Osteocyte (in vitro differentiated cells): Measurements from ENCODE around the gene BLM. TPM values are rescaled to one million over a fixed set of nuclear protein-coding genes. Genes with fewer than 3 reads are reported as not detected.

Experiments used
- DNase-seq: peaks from one replicate; pipeline ENCODE4 v3.0.0; 2021; ENCODE audit warnings: mixed read lengths; ENCODE audit not compliant: unreplicated experiment; ENCODE audit errors: extremely low spot score
- H3K27ac Mint-ChIP-seq: one replicate; pipeline ENCODE4 v1.8.0; 2021; ENCODE audit warnings: mild to moderate bottlenecking, mixed read lengths; ENCODE audit not compliant: unreplicated experiment
- H3K27me3 Mint-ChIP-seq: one replicate; pipeline ENCODE4 v1.8.0; 2021; ENCODE audit warnings: mixed read lengths; ENCODE audit not compliant: unreplicated experiment
- H3K36me3 Mint-ChIP-seq: one replicate; pipeline ENCODE4 v1.8.0; 2021; ENCODE audit warnings: mixed read lengths; ENCODE audit not compliant: unreplicated experiment
- H3K4me1 Mint-ChIP-seq: one replicate; pipeline ENCODE4 v1.8.0; 2021; ENCODE audit warnings: mixed read lengths; ENCODE audit not compliant: unreplicated experiment
- H3K4me3 Mint-ChIP-seq: one replicate; pipeline ENCODE4 v1.8.0; 2021; ENCODE audit warnings: mild to moderate bottlenecking, moderate library complexity, mixed read lengths; ENCODE audit not compliant: unreplicated experiment
- H3K9me3 Mint-ChIP-seq: one replicate; pipeline ENCODE4 v1.8.0; 2021; ENCODE audit warnings: mixed read lengths; ENCODE audit not compliant: unreplicated experiment
- total RNA-seq: library from RNA; stranded (reverse); gene quantifications from 2 replicates; pipeline ENCODE4 v1.2.1, GENCODE V29; 2021
- TF ChIP-seq, protein P1 (sequence below): fragments of 200-600 bp; sonication (generic); IDR thresholded peaks from 2 replicates; pipeline ENCODE4 v1.5.0; 2021; ENCODE audit warnings: antibody characterized with exemption, mild to moderate bottlenecking, moderate library complexity

Gene BLM
- total RNA-seq, 1 donor from 2014 or later, result 2.7 TPM

DNA sequence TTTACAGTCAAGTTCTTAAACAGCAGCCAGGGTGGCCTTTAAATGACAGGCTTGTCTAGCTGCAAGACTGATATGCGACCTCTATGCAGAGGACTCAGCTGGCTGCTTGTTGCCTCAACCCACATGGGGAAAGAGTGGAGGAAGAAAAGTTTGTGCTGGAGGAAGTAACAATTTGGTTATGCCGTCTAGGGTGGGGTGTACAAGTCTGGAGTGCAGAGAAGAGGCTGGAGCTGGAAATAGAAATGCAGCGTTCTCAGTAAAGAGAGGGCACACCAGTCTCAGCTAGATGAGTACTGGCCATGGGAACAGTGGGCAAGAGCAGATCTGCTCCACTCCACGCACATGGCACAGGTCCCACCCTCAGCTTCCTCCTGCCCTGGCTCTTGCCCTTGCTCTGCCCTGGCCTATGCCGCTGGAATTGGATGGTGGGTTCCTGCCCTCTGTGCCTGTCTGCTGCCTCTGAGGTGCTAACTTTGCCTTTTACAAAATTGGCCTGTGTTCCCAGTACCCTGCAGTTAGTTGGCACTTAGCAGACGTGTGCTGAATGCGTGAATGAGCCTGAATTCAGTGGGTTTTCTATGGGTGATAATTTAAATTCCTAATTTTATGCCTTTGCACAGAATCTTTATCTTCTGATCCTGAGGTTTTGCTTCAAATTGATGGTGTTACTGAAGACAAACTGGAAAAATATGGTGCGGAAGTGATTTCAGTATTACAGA, 91.5 kb downstream of the BLM start:
- peaks cover 13% of the 10 kb centered on the region for H3K4me1 Mint-ChIP-seq
- TF ChIP-seq, protein P1, sequence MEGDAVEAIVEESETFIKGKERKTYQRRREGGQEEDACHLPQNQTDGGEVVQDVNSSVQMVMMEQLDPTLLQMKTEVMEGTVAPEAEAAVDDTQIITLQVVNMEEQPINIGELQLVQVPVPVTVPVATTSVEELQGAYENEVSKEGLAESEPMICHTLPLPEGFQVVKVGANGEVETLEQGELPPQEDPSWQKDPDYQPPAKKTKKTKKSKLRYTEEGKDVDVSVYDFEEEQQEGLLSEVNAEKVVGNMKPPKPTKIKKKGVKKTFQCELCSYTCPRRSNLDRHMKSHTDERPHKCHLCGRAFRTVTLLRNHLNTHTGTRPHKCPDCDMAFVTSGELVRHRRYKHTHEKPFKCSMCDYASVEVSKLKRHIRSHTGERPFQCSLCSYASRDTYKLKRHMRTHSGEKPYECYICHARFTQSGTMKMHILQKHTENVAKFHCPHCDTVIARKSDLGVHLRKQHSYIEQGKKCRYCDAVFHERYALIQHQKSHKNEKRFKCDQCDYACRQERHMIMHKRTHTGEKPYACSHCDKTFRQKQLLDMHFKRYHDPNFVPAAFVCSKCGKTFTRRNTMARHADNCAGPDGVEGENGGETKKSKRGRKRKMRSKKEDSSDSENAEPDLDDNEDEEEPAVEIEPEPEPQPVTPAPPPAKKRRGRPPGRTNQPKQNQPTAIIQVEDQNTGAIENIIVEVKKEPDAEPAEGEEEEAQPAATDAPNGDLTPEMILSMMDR, result no peak
- no peaks in the 10 kb centered on the region for H3K9me3 Mint-ChIP-seq
- no peak for DNase-seq
- peaks cover 8% of the 10 kb centered on the region for H3K36me3 Mint-ChIP-seq
- H3K27ac Mint-ChIP-seq, result no peak overlapping the region
- no peak overlapping the region for H3K4me3 Mint-ChIP-seq
- no peaks in the 10 kb centered on the region for H3K27me3 Mint-ChIP-seq

DNA sequence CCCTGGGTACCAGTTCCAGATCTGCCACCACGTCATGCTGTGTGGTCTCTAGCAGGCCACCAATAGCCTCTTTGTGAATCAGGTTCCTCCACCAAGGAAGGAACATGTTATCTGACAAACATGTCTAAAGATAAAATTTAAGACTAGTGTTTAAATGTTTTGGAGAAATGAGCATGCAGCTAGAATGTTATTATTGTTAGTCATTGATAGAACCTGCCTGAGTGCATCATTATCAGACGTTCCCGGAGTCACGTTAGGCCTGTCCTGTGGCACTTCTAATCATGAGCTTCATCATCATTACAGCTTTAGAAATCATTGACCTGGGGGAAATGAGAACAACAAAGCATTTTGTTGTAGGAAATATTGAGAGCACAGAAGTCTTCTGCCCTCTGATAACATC, 92.4 kb downstream of the BLM start:
- Mint-ChIP-seq H3K27me3 (no peaks in the 10 kb centered on the region), H3K4me3 (no peak overlapping the region), H3K4me1 (peaks cover 20% of the 10 kb centered on the region), H3K9me3 (no peaks in the 10 kb centered on the region), H3K27ac (no peak overlapping the region), H3K36me3 (peaks cover 8% of the 10 kb centered on the region)
- TF ChIP-seq, protein P1, result no peak
- DNase-seq, result no peak

DNA sequence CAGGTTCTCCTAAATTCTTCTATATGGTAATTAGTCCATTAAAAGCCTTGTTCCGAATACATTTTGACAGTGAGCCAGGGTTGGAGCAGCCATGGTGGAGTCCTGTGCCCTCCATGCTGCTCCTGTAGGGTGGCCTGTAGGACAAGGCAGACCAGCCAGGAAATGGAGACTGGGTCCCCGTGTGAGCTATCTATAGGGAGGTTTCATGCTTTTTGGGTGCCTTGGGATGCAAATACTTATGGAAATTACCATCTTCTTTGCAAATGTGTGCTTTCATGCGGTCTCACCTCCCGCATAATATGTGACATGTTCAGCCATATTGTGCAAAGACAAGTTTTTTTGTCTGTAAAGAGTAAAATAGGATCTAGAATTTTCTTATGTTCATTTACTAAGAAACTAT, 93.2 kb downstream of the BLM start:
- peak; percentile 60 for DNase-seq
- no peaks in the 10 kb centered on the region for H3K9me3 Mint-ChIP-seq
- TF ChIP-seq, protein P1, result no peak
- H3K4me3 Mint-ChIP-seq, result no peak overlapping the region
- peaks cover 22% of the 10 kb centered on the region for H3K4me1 Mint-ChIP-seq
- peaks cover 8% of the 10 kb centered on the region for H3K36me3 Mint-ChIP-seq
- no peaks in the 10 kb centered on the region for H3K27me3 Mint-ChIP-seq
- no peak overlapping the region for H3K27ac Mint-ChIP-seq

DNA sequence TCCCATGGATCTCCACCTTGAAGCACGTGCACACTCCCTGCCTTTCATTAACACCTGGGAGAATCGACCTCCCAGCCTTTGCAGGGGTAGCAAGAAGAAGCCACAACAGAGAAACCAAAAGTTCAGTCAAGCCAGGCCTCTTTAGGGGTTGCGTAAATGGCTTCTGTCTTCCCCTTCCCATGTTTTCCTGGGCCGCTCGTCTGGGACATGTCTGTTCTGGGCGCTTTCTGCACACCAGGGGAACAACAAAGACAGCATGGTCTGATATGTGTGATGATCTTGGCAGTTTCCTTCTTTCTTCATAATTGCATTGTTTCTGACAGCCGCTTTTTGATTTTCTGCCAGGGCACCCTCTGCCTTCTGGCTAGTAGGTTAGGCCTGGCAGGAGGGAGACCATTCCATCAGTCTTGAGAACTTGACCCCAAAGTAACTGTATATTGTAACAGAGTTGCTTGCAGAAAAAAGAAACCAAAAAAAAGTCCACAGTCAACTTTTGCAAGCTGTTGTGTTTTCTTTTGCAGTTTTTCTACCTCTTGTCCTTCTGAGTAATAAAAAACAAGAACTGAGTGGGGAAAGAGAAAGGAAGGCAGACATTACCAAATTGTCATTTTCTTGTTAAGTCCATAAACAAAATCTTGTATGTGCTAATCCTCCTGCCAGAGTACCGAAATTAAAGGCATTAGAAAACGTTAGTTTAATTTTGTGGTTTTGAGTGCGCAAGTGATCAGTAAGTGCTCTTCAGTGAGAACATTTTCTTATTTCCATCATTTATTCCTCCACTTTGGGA, 95.2 kb downstream of the BLM start:
- Mint-ChIP-seq H3K4me1 (peaks cover 22% of the 10 kb centered on the region), H3K36me3 (peaks cover 9% of the 10 kb centered on the region), H3K9me3 (no peaks in the 10 kb centered on the region), H3K4me3 (no peak overlapping the region), H3K27ac (peak overlapping the region; percentile 23), H3K27me3 (no peaks in the 10 kb centered on the region)
- DNase-seq, result peak; percentile 48
- TF ChIP-seq, protein P1, result no peak

DNA sequence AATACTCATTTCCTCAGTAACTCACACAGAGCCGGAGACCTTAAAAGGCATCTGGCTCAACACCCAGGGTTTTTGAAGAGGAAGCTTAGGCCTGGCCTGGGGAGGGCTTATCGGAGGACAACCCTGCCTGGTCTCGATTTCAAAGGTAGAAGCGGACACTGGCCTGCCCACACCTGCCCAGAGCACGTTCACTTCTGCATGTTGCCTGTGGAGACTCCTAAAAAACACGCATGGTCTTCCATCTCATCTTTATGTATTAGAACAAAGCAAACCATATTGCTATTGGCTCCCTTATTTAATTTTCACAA, 95.8 kb downstream of the BLM start:
- peak; percentile 51 for DNase-seq
- Mint-ChIP-seq H3K4me3 (no peak overlapping the region), H3K36me3 (peaks cover 9% of the 10 kb centered on the region), H3K9me3 (no peaks in the 10 kb centered on the region), H3K27me3 (no peaks in the 10 kb centered on the region), H3K27ac (no peak overlapping the region), H3K4me1 (peaks cover 22% of the 10 kb centered on the region)
- TF ChIP-seq, protein P1, result no peak
